ENCODE results near the gene RPS6KL1.

- no peak for TF ChIP-seq CTCF (IDR thresholded peaks at IDR 0.05)
- TF ChIP-seq POLR2A (IDR thresholded peaks at IDR 0.05): no peak
These were observed 28.6 kb upstream of the RPS6KL1 start for GRCh38 chr14:74951443-74952179.
